Body of pancreas (tissue), 4 donors: ENCODE results near the gene PJA2.

Experiments
- CTCF ChIP-seq, 7 experiments: fragments of 450-650 bp in 4 of 7; fragments of 200-600 bp in 3 of 7; sonication (generic) in 3 of 7; IDR thresholded peaks; one replicate each; pipeline ENCODE4 v1.5.1; 2016 to 2019; ENCODE audit warnings: antibody characterized with exemption in 7 of 7
- POLR2A ChIP-seq, 3 donors: fragments of 450-650 bp; IDR thresholded peaks; one replicate each; pipeline ENCODE4 v1.6.1; 2016; ENCODE audit warnings: antibody characterized with exemption in 3 of 3, mild to moderate bottlenecking in 2 of 3

GRCh38 chr5:109448838-109449237 lies 39.1 kb upstream of the PJA2 start:
- TF ChIP-seq CTCF (IDR thresholded peaks at IDR 0.05) (no peak), POLR2A (IDR thresholded peaks at IDR 0.05) (no peak)
